BE2C (cell line): ENCODE measurements around the gene C1D.
A peak's percentile ranks its signal among the peaks of the same experiment; 100 is the strongest.

ENCODE experiments used
- DNase-seq: peaks from one replicate; pipeline ENCODE4 v3.0.0-alpha.2; 2020
- H3K27me3 ChIP-seq: fragments of 250-450 bp; sonication (Bioruptor Pico); 2 replicates; pipeline ENCODE4 v1.5.1; 2020; ENCODE audit warnings: mild to moderate bottlenecking
- H3K36me3 ChIP-seq: fragments of 250-450 bp; sonication (Bioruptor Pico); 2 replicates; pipeline ENCODE4 v1.5.1; 2020; ENCODE audit warnings: mild to moderate bottlenecking
- H3K4me1 ChIP-seq: fragments of 250-450 bp; sonication (Bioruptor Pico); 2 replicates; pipeline ENCODE4 v1.5.1; 2020
- H3K4me3 ChIP-seq: 2 replicates; pipeline ENCODE4 v1.5.1; 2011; ENCODE audit warnings: low read depth, low read length
- H3K9me3 ChIP-seq: fragments of 250-450 bp; sonication (Bioruptor Pico); 2 replicates; pipeline ENCODE4 v1.5.1; 2020
- TF ChIP-seq, protein P1 (sequence below): IDR thresholded peaks from 2 replicates; pipeline ENCODE4 v1.5.1; 2012; ENCODE audit warnings: mild to moderate bottlenecking, low read depth, low read length

Gene C1D

DNA sequence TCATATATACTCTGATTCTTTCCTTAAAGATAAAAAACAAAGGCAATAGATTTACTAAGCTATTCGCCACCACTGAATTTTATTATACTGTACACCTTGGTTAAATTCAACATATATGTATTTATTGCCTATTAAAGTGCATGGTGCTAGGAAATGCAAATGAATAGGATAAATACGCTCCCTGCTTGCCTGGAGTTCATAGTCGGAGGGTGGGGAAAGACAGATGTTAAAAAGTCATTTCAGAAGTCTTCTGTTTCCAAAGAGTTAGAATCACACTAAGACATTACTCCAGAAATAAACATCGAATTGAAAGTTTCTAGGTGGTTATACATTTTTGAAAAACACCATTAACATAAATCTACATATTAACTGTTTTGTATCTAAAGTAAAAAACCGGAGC lies 19.8 kb downstream of the C1D start:
- H3K36me3 ChIP-seq = no peaks in the 10 kb centered on the region
- H3K9me3 ChIP-seq = no peaks in the 10 kb centered on the region
- TF ChIP-seq, protein P1, sequence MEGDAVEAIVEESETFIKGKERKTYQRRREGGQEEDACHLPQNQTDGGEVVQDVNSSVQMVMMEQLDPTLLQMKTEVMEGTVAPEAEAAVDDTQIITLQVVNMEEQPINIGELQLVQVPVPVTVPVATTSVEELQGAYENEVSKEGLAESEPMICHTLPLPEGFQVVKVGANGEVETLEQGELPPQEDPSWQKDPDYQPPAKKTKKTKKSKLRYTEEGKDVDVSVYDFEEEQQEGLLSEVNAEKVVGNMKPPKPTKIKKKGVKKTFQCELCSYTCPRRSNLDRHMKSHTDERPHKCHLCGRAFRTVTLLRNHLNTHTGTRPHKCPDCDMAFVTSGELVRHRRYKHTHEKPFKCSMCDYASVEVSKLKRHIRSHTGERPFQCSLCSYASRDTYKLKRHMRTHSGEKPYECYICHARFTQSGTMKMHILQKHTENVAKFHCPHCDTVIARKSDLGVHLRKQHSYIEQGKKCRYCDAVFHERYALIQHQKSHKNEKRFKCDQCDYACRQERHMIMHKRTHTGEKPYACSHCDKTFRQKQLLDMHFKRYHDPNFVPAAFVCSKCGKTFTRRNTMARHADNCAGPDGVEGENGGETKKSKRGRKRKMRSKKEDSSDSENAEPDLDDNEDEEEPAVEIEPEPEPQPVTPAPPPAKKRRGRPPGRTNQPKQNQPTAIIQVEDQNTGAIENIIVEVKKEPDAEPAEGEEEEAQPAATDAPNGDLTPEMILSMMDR = no peak
- DNase-seq = no peak
- no peaks in the 10 kb centered on the region for H3K27me3 ChIP-seq
- H3K4me1 ChIP-seq = peaks cover 11% of the 10 kb centered on the region
- no peak overlapping the region for H3K4me3 ChIP-seq

GRCh38 chr2:68041704-68042245 lies 21.0 kb downstream of the C1D start:
- no peaks in the 10 kb centered on the region for H3K36me3 ChIP-seq
- H3K9me3 ChIP-seq = no peaks in the 10 kb centered on the region
- H3K4me3 ChIP-seq = no peak overlapping the region
- no peak for DNase-seq
- peaks cover 5% of the 10 kb centered on the region for H3K4me1 ChIP-seq
- no peaks in the 10 kb centered on the region for H3K27me3 ChIP-seq
- TF ChIP-seq, protein P1 = no peak

DNA sequence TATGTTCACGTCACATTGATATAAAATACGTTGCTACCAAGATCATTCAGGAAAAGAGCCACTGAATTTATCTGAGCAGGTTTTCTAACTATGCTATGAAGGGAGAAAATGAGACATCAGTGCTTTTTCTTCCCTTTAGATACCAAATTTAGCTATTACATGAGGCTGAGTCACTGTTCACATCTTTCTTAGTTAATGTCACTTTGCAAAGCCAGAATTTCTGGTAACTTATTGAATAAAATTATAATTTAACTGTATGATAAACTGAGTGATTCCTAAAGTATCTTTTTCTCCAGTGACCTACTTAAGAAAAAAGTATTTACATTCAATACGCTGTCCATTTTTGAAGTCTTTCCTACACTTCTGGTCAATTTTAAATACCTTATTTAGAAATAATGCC lies 22.7 kb downstream of the C1D start:
- TF ChIP-seq, protein P1 = no peak
- H3K4me3 ChIP-seq = no peak overlapping the region
- H3K27me3 ChIP-seq = no peaks in the 10 kb centered on the region
- no peaks in the 10 kb centered on the region for H3K9me3 ChIP-seq
- H3K36me3 ChIP-seq = no peaks in the 10 kb centered on the region
- peaks cover 5% of the 10 kb centered on the region for H3K4me1 ChIP-seq
- no peak for DNase-seq

DNA sequence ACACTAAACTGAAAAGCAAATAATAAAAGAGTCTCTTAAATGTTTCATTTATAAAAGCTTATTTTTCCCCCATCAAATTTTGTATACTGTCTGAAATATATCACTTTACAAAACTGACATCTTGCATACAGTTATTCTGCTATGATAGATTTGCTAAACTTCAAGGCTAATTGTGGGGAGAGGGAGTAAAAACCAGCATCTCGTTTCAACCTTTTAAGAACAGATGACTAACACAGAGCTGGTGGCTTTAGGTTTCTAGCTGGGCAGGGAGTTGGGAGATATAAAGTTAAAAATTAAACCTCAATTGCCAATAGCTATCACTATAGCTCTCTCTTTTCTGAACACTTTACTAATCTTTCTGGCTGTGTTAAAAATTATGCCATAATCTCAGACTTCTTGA lies 23.5 kb downstream of the C1D start:
- Histone ChIP-seq H3K36me3 (no peaks in the 10 kb centered on the region), H3K4me1 (peaks cover 5% of the 10 kb centered on the region), H3K4me3 (no peak overlapping the region), H3K9me3 (no peaks in the 10 kb centered on the region), H3K27me3 (no peaks in the 10 kb centered on the region)
- TF ChIP-seq, protein P1 = no peak
- no peak for DNase-seq

GRCh38 chr2:68032702-68033101 lies 30.1 kb downstream of the C1D start:
- no peak for DNase-seq
- Histone ChIP-seq H3K9me3 (no peaks in the 10 kb centered on the region), H3K4me3 (no peak overlapping the region), H3K36me3 (no peaks in the 10 kb centered on the region), H3K4me1 (no peaks in the 10 kb centered on the region; the same call in 1 of the 2 replicates), H3K27me3 (no peaks in the 10 kb centered on the region)
- TF ChIP-seq, protein P1 = no peak

- Histone ChIP-seq H3K4me3 (no peak overlapping the region), H3K27me3 (no peaks in the 10 kb centered on the region), H3K9me3 (no peaks in the 10 kb centered on the region), H3K36me3 (no peaks in the 10 kb centered on the region), H3K4me1 (no peaks in the 10 kb centered on the region; the same call in 1 of the 2 replicates)
- DNase-seq = no peak
- TF ChIP-seq, protein P1 = peak; percentile 49
These were observed 31.2 kb downstream of the C1D start for GRCh38 chr2:68031542-68032160.
